ENCODE measurements around the gene LRRC10B. TPM values are rescaled to one million over a fixed set of nuclear protein-coding genes. Genes with fewer than 3 reads are reported as not detected.

Gene LRRC10B
- total RNA-seq, 1 experiment from 2014 or later = not detected

GRCh38 chr11:61515686-61516085, 7.1 kb downstream of the LRRC10B start:
- intact Hi-C loops (cut with micrococcal nuclease) = no loop called here
- no peaks in the 10 kb centered on the region for H4K20me1 ChIP-seq (ENCODE audit: insufficient read depth)
- TF ChIP-seq ZFX (IDR thresholded peaks at IDR 0.05) = no peak
- TF ChIP-seq EZH2 (IDR thresholded peaks at IDR 0.05) = no peak
- no peak for TF ChIP-seq MAX (IDR thresholded peaks at IDR 0.05)
- no peak for TF ChIP-seq CEBPB (IDR thresholded peaks at IDR 0.05; ENCODE audit: low read depth)
- TF ChIP-seq EGR1 (IDR thresholded peaks at IDR 0.05; ENCODE audit: low read depth) = no peak
- TF ChIP-seq SIN3A (IDR thresholded peaks at IDR 0.05; ENCODE audit: low read depth) = no peak
- no peak for TF ChIP-seq SRF (IDR thresholded peaks at IDR 0.05; ENCODE audit: low read depth)
- TF ChIP-seq POLR2AphosphoS5 (IDR thresholded peaks at IDR 0.05; ENCODE audit: low read depth, low read length) = no peak
- no peak for TF ChIP-seq ATF3 (IDR thresholded peaks at IDR 0.05)
- no peak for TF ChIP-seq TCF7L2 (IDR thresholded peaks at IDR 0.05; ENCODE audit: borderline replicate concordance, extremely low read depth, insufficient read depth, insufficient read length)
- TF ChIP-seq SP1 (IDR thresholded peaks at IDR 0.05; ENCODE audit: low read depth) = no peak
- TF ChIP-seq, protein P1, sequence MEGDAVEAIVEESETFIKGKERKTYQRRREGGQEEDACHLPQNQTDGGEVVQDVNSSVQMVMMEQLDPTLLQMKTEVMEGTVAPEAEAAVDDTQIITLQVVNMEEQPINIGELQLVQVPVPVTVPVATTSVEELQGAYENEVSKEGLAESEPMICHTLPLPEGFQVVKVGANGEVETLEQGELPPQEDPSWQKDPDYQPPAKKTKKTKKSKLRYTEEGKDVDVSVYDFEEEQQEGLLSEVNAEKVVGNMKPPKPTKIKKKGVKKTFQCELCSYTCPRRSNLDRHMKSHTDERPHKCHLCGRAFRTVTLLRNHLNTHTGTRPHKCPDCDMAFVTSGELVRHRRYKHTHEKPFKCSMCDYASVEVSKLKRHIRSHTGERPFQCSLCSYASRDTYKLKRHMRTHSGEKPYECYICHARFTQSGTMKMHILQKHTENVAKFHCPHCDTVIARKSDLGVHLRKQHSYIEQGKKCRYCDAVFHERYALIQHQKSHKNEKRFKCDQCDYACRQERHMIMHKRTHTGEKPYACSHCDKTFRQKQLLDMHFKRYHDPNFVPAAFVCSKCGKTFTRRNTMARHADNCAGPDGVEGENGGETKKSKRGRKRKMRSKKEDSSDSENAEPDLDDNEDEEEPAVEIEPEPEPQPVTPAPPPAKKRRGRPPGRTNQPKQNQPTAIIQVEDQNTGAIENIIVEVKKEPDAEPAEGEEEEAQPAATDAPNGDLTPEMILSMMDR (IDR thresholded peaks at IDR 0.05 in 2 of 3, conservative IDR thresholded peaks at IDR 0.05 in 1 of 3; ENCODE audit: borderline replicate concordance in 1 of 3, insufficient read depth in 1 of 3, low read depth in 2 of 3, low read length in 2 of 3) = no peak
- no peak for TF ChIP-seq YY1 (IDR thresholded peaks at IDR 0.05; ENCODE audit: extremely low read depth, insufficient replicate concordance, low read depth, low read length)
- no peak for TF ChIP-seq JUND (IDR thresholded peaks at IDR 0.05)
- TF ChIP-seq EZH2phosphoT487 (IDR thresholded peaks at IDR 0.05; ENCODE audit: borderline replicate concordance) = no peak
- no peak for TF ChIP-seq FOSL1 (IDR thresholded peaks at IDR 0.05; ENCODE audit: low read depth)
- TF ChIP-seq CBX3 (IDR thresholded peaks at IDR 0.05; ENCODE audit: low read depth) = no peak
- peaks cover 0 to 6% of the 10 kb centered on the region in 2 experiments; a peak in 1 of 4 replicates for H3K36me3 ChIP-seq (ENCODE audit: control insufficient read depth in 1 of 2, insufficient read depth in 2 of 2, low read length in 2 of 2)
- ATAC-seq (no peak), DNase-seq (ENCODE audit: low read depth, low spot score) (no peak)
- no peaks in the 10 kb centered on the region for H3K9me3 ChIP-seq (ENCODE audit: control insufficient read depth in 1 of 2, insufficient read depth in 1 of 2, low read depth in 1 of 2, low read length in 2 of 2)
- peaks cover 8 to 14% of the 10 kb centered on the region in 2 experiments; a peak in 2 of 4 replicates for H3K4me1 ChIP-seq (ENCODE audit: control insufficient read depth in 1 of 2, insufficient read depth in 2 of 2, low read length in 2 of 2)
- ChIA-PET CTCF (interaction anchor here (1.8 to 2.8 kb wide), 3 partner anchors 7 to 70 kb away, joined by 7 to 32 read pairs (median 21); partner anchors contain the start of gene LRRC10B), RAD21 (ENCODE audit: low non-redundant PET in 1 of 2, low total read pairs in 2 of 2, uncharacterized antibody in 2 of 2, unreplicated experiment in 2 of 2) (no interaction called here), POLR2A (no interaction called here)
- no peak overlapping the region for H3K9ac ChIP-seq (ENCODE audit: low read length)
- no peaks in the 10 kb centered on the region for H3K9me2 ChIP-seq (ENCODE audit: insufficient read depth)
- no peaks in the 10 kb centered on the region for H3K27me3 ChIP-seq (ENCODE audit: insufficient read depth, low read length)
- no TSS peak for BruUV-seq (replicated peaks)
- H3K27ac ChIP-seq (ENCODE audit: low read depth, low read length) = no peak overlapping the region
- H2AFZ ChIP-seq (ENCODE audit: low read depth, low read length, poor library complexity, severe bottlenecking) = no peak overlapping the region
- H3K4me3 ChIP-seq (replicated peaks in 1 of 2; ENCODE audit: low read depth in 1 of 2, low read length in 2 of 2) = no peak overlapping the region
- no peaks in the 10 kb centered on the region for H3K79me2 ChIP-seq (ENCODE audit: insufficient read depth, low read length)
- no peak overlapping the region for H3K4me2 ChIP-seq (ENCODE audit: low read length)

Measured in HCT116 (cell line).